Osteocyte (in vitro differentiated cells): ENCODE measurements around the gene TENM4. TPM values are rescaled to one million over a fixed set of nuclear protein-coding genes. Genes with fewer than 3 reads are reported as not detected.

Experiments used
- DNase-seq: peaks from one replicate; pipeline ENCODE4 v3.0.0; 2021; ENCODE audit warnings: mixed read lengths; ENCODE audit not compliant: unreplicated experiment; ENCODE audit errors: extremely low spot score
- H3K27ac Mint-ChIP-seq: one replicate; pipeline ENCODE4 v1.8.0; 2021; ENCODE audit warnings: mild to moderate bottlenecking, mixed read lengths; ENCODE audit not compliant: unreplicated experiment
- H3K27me3 Mint-ChIP-seq: one replicate; pipeline ENCODE4 v1.8.0; 2021; ENCODE audit warnings: mixed read lengths; ENCODE audit not compliant: unreplicated experiment
- H3K36me3 Mint-ChIP-seq: one replicate; pipeline ENCODE4 v1.8.0; 2021; ENCODE audit warnings: mixed read lengths; ENCODE audit not compliant: unreplicated experiment
- H3K4me1 Mint-ChIP-seq: one replicate; pipeline ENCODE4 v1.8.0; 2021; ENCODE audit warnings: mixed read lengths; ENCODE audit not compliant: unreplicated experiment
- H3K4me3 Mint-ChIP-seq: one replicate; pipeline ENCODE4 v1.8.0; 2021; ENCODE audit warnings: mild to moderate bottlenecking, moderate library complexity, mixed read lengths; ENCODE audit not compliant: unreplicated experiment
- H3K9me3 Mint-ChIP-seq: one replicate; pipeline ENCODE4 v1.8.0; 2021; ENCODE audit warnings: mixed read lengths; ENCODE audit not compliant: unreplicated experiment
- CTCF ChIP-seq: fragments of 200-600 bp; sonication (generic); IDR thresholded peaks from 2 replicates; pipeline ENCODE4 v1.5.0; 2021; ENCODE audit warnings: antibody characterized with exemption, mild to moderate bottlenecking, moderate library complexity
- total RNA-seq: library from RNA; stranded (reverse); gene quantifications from 2 replicates; pipeline ENCODE4 v1.2.1, GENCODE V29; 2021

The TENM4 gene
- total RNA-seq, 1 donor from 2014 or later = 74.1 TPM

GRCh38 chr11:78708388-78708787 lies 732.4 kb downstream of the TENM4 start:
- no peak for TF ChIP-seq CTCF
- no peak for DNase-seq
- no peaks in the 10 kb centered on the region for H3K9me3 Mint-ChIP-seq
- H3K27ac Mint-ChIP-seq = peak overlapping the region; percentile 25
- peaks cover 16% of the 10 kb centered on the region for H3K36me3 Mint-ChIP-seq
- no peaks in the 10 kb centered on the region for H3K4me1 Mint-ChIP-seq
- no peaks in the 10 kb centered on the region for H3K27me3 Mint-ChIP-seq
- H3K4me3 Mint-ChIP-seq = no peak overlapping the region

- Mint-ChIP-seq H3K9me3 (no peaks in the 10 kb centered on the region), H3K4me3 (no peak overlapping the region), H3K27me3 (no peaks in the 10 kb centered on the region), H3K27ac (no peak overlapping the region), H3K36me3 (peaks cover 21% of the 10 kb centered on the region), H3K4me1 (no peaks in the 10 kb centered on the region)
- no peak for TF ChIP-seq CTCF
- no peak for DNase-seq
Observed at GRCh38 chr11:78706551-78706950, 734.3 kb downstream of the TENM4 start.

- H3K27ac Mint-ChIP-seq = no peak overlapping the region
- no peak for TF ChIP-seq CTCF
- peaks cover 24% of the 10 kb centered on the region for H3K36me3 Mint-ChIP-seq
- no peak for DNase-seq
- no peak overlapping the region for H3K4me3 Mint-ChIP-seq
- H3K27me3 Mint-ChIP-seq = no peaks in the 10 kb centered on the region
- no peaks in the 10 kb centered on the region for H3K9me3 Mint-ChIP-seq
- H3K4me1 Mint-ChIP-seq = peaks cover 8% of the 10 kb centered on the region
Observed at GRCh38 chr11:78704811-78705210, 736.0 kb downstream of the TENM4 start.

- no peak for DNase-seq
- Mint-ChIP-seq H3K36me3 (peaks cover 16% of the 10 kb centered on the region), H3K9me3 (no peaks in the 10 kb centered on the region), H3K27ac (peak overlapping the region; percentile 78), H3K4me3 (no peak overlapping the region), H3K27me3 (no peaks in the 10 kb centered on the region), H3K4me1 (peaks cover 52% of the 10 kb centered on the region)
- no peak for TF ChIP-seq CTCF
Observed at GRCh38 chr11:78699609-78700135, 741.2 kb downstream of the TENM4 start.

- no peak for DNase-seq
- TF ChIP-seq CTCF = no peak
- Mint-ChIP-seq H3K36me3 (peaks cover 17% of the 10 kb centered on the region), H3K27me3 (no peaks in the 10 kb centered on the region), H3K9me3 (no peaks in the 10 kb centered on the region), H3K4me3 (no peak overlapping the region), H3K4me1 (peaks cover 62% of the 10 kb centered on the region), H3K27ac (peak overlapping the region; percentile 78)
Observed at GRCh38 chr11:78698612-78699011, 742.2 kb downstream of the TENM4 start.
